T-helper 17 cell (primary cell): Measurements from ENCODE around the gene TXNRD2. TPM values are rescaled to one million over a fixed set of nuclear protein-coding genes. Genes with fewer than 3 reads are reported as not detected.

Experiments
- ATAC-seq: fragments of 150-1000 bp; cut with Tn5 transposase; 2 replicates; pipeline ENCODE4 v1.10.0; 2021; ENCODE audit warnings: mild to moderate bottlenecking, moderate library complexity
- DNase-seq, 3 donors: peaks; one replicate each; pipeline versions ENCODE4 v3.0.0 to v3.0.0-alpha.2; 2020 to 2021
- H3K9me3 ChIP-seq: one replicate; pipeline ENCODE4 v1.7.0; 2013; ENCODE audit warnings: low read length, mild to moderate bottlenecking; ENCODE audit not compliant: control insufficient read depth, poor library complexity, severe bottlenecking
- H3K27ac Mint-ChIP-seq: one replicate; pipeline ENCODE4 v1.8.0; 2022; ENCODE audit warnings: mild to moderate bottlenecking, moderate library complexity, mixed read lengths
- H3K27me3 Mint-ChIP-seq: one replicate; pipeline ENCODE4 v1.8.0; 2022; ENCODE audit warnings: mixed read lengths
- H3K36me3 Mint-ChIP-seq: one replicate; pipeline ENCODE4 v1.8.0; 2022; ENCODE audit warnings: low read depth, mixed read lengths
- H3K4me1 Mint-ChIP-seq: one replicate; pipeline ENCODE4 v1.8.0; 2022; ENCODE audit warnings: mild to moderate bottlenecking, mixed read lengths
- H3K4me3 Mint-ChIP-seq: one replicate; pipeline ENCODE4 v1.8.0; 2022; ENCODE audit warnings: mild to moderate bottlenecking, moderate library complexity, mixed read lengths
- total RNA-seq, 4 donors: library from RNA in 2 of 4; stranded (reverse) in 2 of 4; gene quantifications; one replicate each; pipeline ENCODE4 v1.2.3 and lab custom pipeline; 2022 to 2026

The TXNRD2 gene
- total RNA-seq, 2 donors from 2014 or later, result 16.8 to 25.6 TPM

GRCh38 chr22:19966908-19967750 lies 25.5 kb upstream of the TXNRD2 start:
- no peaks in the 10 kb centered on the region for H3K27me3 Mint-ChIP-seq
- no peaks in the 10 kb centered on the region for H3K36me3 Mint-ChIP-seq
- no peak for DNase-seq
- H3K27ac Mint-ChIP-seq, result peak overlapping the region; percentile 76
- H3K4me3 Mint-ChIP-seq, result no peak overlapping the region
- no peaks in the 10 kb centered on the region for H3K9me3 ChIP-seq
- no peak for ATAC-seq
- H3K4me1 Mint-ChIP-seq, result peaks cover 6% of the 10 kb centered on the region

- no peaks in the 10 kb centered on the region for H3K9me3 ChIP-seq
- no peak overlapping the region for H3K4me3 Mint-ChIP-seq
- ATAC-seq (no peak), DNase-seq (no peak)
- H3K27me3 Mint-ChIP-seq, result no peaks in the 10 kb centered on the region
- no peaks in the 10 kb centered on the region for H3K36me3 Mint-ChIP-seq
- H3K27ac Mint-ChIP-seq, result peak overlapping the region; percentile 76
- H3K4me1 Mint-ChIP-seq, result peaks cover 5% of the 10 kb centered on the region
These were observed 24.4 kb upstream of the TXNRD2 start for GRCh38 chr22:19965771-19966709.

DNA sequence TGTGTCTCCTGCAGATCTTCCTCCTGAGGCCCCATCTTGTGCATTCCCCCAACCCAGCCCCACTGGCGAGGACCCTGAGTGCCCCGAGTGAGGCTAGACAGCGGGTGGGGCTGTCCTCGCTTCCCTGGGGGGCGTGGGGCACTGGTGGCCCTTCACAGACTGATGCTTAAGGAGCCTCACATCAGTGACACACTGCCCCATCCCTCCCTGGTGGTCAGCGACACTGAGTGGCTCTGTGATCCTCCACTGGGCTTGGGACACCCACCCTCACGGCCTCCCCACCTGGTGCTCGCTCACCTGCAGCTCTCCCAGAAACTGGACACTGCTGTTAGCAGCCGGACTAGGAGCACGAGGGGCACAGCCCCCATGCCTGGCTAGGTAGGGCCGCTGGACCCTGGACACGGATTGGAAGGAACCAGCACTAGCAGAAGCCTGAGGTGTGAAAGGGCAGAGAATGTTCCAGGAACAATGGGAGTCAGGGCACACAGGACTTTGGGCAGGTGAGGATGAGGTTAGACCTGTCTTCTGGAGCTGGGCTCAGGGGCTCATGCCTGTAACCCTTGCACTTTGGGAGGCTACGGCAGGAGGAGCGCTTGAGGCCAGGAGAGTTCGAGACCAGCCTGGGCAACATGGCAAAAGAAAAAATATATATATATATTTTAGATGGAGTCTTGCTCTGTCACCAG lies 23.2 kb upstream of the TXNRD2 start:
- no peak for ATAC-seq
- Mint-ChIP-seq H3K27ac (no peak overlapping the region), H3K36me3 (no peaks in the 10 kb centered on the region), H3K27me3 (no peaks in the 10 kb centered on the region), H3K4me3 (no peak overlapping the region), H3K4me1 (no peaks in the 10 kb centered on the region)
- H3K9me3 ChIP-seq, result no peaks in the 10 kb centered on the region
- no peak for DNase-seq

GRCh38 chr22:19963863-19964642 lies 22.4 kb upstream of the TXNRD2 start:
- Mint-ChIP-seq H3K27me3 (no peaks in the 10 kb centered on the region), H3K27ac (no peak overlapping the region), H3K4me1 (no peaks in the 10 kb centered on the region), H3K36me3 (no peaks in the 10 kb centered on the region), H3K4me3 (no peak overlapping the region)
- no peaks in the 10 kb centered on the region for H3K9me3 ChIP-seq
- no peak for ATAC-seq
- no peak for DNase-seq

DNA sequence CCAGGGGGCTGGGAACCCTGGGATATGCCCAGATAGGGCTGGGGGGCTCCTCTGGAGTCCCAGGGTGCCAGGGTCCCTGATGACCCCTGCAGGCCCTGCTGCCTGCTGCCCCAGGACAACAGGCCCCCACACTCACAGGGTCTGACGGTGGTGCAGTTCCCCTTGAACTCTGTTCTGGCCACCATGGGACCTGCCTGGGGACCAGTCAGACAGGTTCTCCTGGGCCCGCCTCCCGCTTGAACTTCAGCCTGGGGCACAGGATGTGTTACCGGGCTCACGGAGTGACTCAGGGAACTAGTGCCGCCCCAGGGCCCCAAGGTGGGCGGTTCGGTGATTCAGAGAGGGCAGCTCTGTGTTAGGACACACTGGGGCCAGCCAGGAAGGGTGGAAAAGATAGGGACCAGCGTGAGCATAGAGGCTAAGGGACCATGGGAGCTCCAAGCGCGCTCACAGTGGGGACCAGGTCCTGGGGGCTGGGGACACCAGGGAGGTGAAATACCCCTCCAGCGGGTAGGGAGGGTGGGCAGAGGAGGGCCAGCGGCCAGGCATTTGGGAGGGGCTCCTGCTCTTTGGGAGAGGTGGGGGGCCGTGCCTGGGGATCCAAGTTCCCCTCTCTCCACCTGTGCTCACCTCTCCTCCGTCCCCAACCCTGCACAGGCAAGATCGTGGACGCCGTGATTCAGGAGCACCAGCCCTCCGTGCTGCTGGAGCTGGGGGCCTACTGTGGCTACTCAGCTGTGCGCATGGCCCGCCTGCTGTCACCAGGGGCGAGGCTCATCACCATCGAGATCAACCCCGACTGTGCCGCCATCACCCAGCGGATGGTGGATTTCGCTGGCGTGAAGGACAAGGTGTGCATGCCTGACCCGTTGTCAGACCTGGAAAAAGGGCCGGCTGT lies 21.5 kb upstream of the TXNRD2 start:
- H3K27ac Mint-ChIP-seq, result no peak overlapping the region
- no peak overlapping the region for H3K4me3 Mint-ChIP-seq
- no peaks in the 10 kb centered on the region for H3K27me3 Mint-ChIP-seq
- no peaks in the 10 kb centered on the region for H3K9me3 ChIP-seq
- no peaks in the 10 kb centered on the region for H3K4me1 Mint-ChIP-seq
- ATAC-seq (no peak), DNase-seq (peak in 1 of 3 donors; percentile 8)
- no peaks in the 10 kb centered on the region for H3K36me3 Mint-ChIP-seq

- Mint-ChIP-seq H3K27ac (no peak overlapping the region), H3K4me3 (no peak overlapping the region), H3K27me3 (no peaks in the 10 kb centered on the region), H3K4me1 (no peaks in the 10 kb centered on the region), H3K36me3 (no peaks in the 10 kb centered on the region)
- ATAC-seq (peak; percentile 94), DNase-seq (peak in 1 of 3 donors; percentile 48)
- no peaks in the 10 kb centered on the region for H3K9me3 ChIP-seq
These were observed 20.8 kb upstream of the TXNRD2 start for GRCh38 chr22:19962246-19962908.

DNA sequence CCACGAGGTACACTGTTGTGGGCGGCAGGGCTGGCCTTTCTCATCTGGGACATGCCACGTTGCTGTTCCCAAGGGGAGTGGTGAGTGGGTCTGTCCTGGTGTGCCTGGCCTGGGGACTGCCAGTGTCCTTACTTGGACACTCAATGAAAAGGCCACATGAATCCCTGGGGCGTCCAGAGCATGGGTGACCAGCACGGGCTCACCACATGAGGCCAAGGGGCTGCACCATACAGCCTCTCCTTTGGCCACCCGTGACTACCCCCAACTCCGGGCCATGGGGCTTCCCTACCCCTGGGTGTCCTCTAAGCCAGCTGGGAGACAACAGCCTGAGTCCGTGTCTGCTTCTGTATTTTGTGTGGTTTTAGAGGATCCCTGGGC lies 20.2 kb upstream of the TXNRD2 start:
- no peaks in the 10 kb centered on the region for H3K4me1 Mint-ChIP-seq
- H3K27ac Mint-ChIP-seq, result no peak overlapping the region
- H3K36me3 Mint-ChIP-seq, result no peaks in the 10 kb centered on the region
- no peak overlapping the region for H3K4me3 Mint-ChIP-seq
- H3K27me3 Mint-ChIP-seq, result no peaks in the 10 kb centered on the region
- ATAC-seq (no peak), DNase-seq (no peak)
- no peaks in the 10 kb centered on the region for H3K9me3 ChIP-seq

GRCh38 chr22:19961201-19961580 lies 19.6 kb upstream of the TXNRD2 start:
- no peak overlapping the region for H3K4me3 Mint-ChIP-seq
- no peaks in the 10 kb centered on the region for H3K36me3 Mint-ChIP-seq
- peak overlapping the region; percentile 21 for H3K27ac Mint-ChIP-seq
- H3K4me1 Mint-ChIP-seq, result no peaks in the 10 kb centered on the region
- H3K27me3 Mint-ChIP-seq, result no peaks in the 10 kb centered on the region
- no peaks in the 10 kb centered on the region for H3K9me3 ChIP-seq
- no peak for DNase-seq
- no peak for ATAC-seq

DNA sequence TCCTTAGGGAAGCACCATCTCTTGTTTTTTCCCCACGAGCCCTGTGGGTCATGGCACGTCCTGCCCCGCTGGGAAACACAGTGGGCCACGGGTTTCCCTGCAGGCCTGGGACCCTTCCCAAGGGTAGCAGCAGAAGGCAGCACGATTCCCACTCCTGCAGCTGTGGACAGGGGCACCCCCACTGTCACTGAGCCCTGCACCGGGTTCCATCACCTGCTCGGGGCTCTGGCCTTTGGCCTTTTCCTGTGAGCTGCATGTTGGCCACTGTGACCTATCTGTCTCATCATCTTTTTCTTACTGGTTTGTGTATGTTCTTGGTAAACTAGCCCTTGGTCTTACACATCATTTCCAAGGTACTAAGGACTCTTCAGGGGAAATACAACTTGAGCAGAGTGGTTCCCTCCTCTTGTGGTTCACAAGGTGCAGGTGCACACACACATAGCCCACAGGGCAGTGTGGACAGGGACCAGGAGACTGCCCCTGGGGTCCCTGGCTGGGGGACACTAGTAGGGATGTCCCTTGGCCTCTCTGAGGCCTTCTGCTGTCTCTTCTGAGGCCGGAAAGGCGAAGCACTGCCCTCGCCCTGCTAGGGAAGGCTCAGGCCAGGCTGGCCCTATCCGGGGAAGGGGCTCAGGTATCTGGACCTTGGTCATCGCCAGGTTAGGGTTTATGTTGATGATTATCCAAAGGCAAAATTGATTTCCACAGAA lies 19.0 kb upstream of the TXNRD2 start:
- H3K9me3 ChIP-seq, result no peaks in the 10 kb centered on the region
- H3K4me1 Mint-ChIP-seq, result peaks cover 2% of the 10 kb centered on the region
- no peaks in the 10 kb centered on the region for H3K36me3 Mint-ChIP-seq
- H3K27me3 Mint-ChIP-seq, result no peaks in the 10 kb centered on the region
- H3K27ac Mint-ChIP-seq, result peak overlapping the region; percentile 21
- ATAC-seq, result no peak
- H3K4me3 Mint-ChIP-seq, result no peak overlapping the region
- no peak for DNase-seq

DNA sequence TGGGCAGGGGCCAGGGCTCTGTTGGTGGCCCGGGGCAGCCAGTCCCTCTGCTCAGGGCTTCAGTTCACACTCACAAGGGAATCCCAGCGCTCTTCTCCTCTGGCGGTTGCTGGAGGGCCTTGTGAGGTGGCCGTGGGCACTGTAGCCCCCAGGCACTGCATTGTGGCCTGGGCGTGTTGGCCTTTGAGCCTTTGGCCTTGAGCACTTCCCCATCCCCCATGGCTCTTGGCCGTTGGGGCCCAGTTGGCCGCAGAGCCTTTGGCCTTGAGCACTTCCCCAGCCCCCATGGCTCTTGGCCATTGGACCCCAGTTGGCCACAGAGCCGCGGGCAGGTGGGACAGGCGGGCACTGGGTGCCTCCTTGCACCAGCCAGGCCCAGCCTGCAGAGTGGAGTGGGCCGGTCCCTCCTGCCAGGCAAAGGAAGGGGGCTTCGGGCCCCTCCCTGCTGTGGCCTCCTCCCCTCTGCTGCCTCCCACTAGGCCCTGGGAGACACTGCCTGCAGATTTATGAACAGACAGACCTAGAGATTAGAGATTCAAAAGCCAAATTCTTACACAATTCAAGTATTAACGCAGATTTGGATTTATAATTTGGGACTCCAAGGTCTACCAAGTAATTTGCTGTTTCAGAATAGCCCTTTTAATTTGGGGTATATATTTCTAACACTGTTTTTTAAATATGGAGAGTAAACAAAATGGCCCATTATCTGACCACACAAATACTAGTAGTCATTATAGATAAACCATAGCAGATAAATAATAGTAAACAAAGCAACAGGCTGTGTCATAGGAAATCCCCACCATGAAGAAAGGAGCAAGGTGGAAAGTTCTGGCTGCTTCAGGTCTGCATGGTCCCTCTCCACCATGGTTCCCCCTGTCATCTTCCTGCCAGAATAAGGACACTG lies 18.2 kb upstream of the TXNRD2 start:
- ATAC-seq (no peak), DNase-seq (no peak)
- H3K27me3 Mint-ChIP-seq, result no peaks in the 10 kb centered on the region

More for the DNA sequence above, 18.2 kb upstream of the TXNRD2 start:
- Mint-ChIP-seq H3K4me3 (no peak overlapping the region), H3K27ac (peak overlapping the region; percentile 21), H3K4me1 (peaks cover 5% of the 10 kb centered on the region), H3K36me3 (no peaks in the 10 kb centered on the region)
- H3K9me3 ChIP-seq, result no peaks in the 10 kb centered on the region
